HAP-1 (cell line): ENCODE data around the gene TRIM41.
"Not testable (repeated sequence)": the region's sequence is repeated elsewhere in the genome, so short reads cannot be mapped to it uniquely, and the experiment has no call there.

ENCODE experiments used
- DNase-seq, 2 experiments: peaks; one replicate each; pipeline ENCODE4 v3.0.0-alpha.2; 2016 to 2020; ENCODE audit warnings: low spot score in 2 of 2
- H3K27me3 ChIP-seq: fragments of 250-450 bp; sonication (Bioruptor Pico); 2 replicates; pipeline ENCODE4 v1.5.1; 2020; ENCODE audit warnings: low read depth, mild to moderate bottlenecking, moderate library complexity
- H3K36me3 ChIP-seq: fragments of 250-450 bp; sonication (Bioruptor Pico); replicated peaks from 2 replicates; pipeline ENCODE4 v1.5.1; 2020; ENCODE audit warnings: mild to moderate bottlenecking
- H3K4me1 ChIP-seq: fragments of 250-450 bp; sonication (Bioruptor Pico); 2 replicates; pipeline ENCODE4 v1.5.1; 2020; ENCODE audit warnings: mild to moderate bottlenecking
- H3K4me3 ChIP-seq: fragments of 250-450 bp; sonication (Bioruptor Pico); 2 replicates; pipeline ENCODE4 v1.5.1; 2020; ENCODE audit warnings: mild to moderate bottlenecking, moderate library complexity
- H3K9me3 ChIP-seq: fragments of 250-450 bp; sonication (Bioruptor Pico); 2 replicates; pipeline ENCODE4 v1.5.1; 2020; ENCODE audit warnings: mild to moderate bottlenecking, moderate library complexity
- in situ Hi-C: fragments of 300-500 bp; cut with MboI; formaldehyde crosslinking; loops from 3 replicates; pipeline ENCODE4 v1.14.3; 2020; ENCODE audit warnings: low sequenced_read_pairs, inconsistent platforms, mixed read lengths

TRIM41 gene

DNA sequence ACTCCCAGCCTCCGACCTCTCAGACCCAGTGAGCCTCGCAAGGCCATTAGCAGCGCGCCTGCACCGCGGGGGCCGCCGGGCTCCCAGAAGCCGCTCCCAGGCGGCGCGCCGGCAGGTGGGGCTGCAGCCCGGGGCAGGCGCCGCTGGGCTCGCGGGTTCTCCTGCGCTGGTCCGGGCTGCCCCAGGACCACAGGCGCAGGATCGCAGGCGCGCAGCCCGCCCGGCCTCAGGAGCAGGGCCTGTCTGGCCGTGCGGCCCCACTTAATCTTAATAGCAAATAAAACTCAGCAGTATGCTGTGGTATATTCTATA lies 50.3 kb downstream of the TRIM41 start:
- DNase-seq, H3K27me3 ChIP-seq, in situ Hi-C loops: not testable (repeated sequence)

DNA sequence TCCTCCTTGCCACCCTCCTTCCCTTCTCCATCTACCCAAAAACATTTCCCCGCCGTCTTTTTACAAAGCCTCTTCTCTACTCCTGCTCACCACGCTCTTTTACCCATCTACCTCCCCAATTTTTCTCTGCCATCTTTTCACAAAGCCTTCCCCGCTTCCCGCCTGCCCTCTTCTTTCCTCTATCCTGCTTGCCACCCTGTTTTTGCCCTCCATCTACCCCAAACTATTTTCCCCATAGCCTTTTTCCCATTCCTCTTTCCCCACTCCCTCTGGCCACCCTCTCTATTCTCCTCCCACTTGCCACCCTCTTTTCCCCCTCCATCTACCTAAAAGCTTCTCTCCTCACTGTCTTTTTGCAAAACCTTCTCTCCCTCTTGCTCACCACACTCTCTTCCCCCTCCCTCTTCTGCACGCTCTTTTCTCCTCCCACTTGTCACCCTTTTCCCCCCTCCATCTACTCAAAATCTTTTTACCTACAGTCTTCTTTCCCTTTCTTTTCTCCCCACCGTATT lies 57.2 kb downstream of the TRIM41 start:
- no peaks in the 10 kb centered on the region for H3K9me3 ChIP-seq
- in situ Hi-C loops = no loop called here
- no peak for DNase-seq
- no peaks in the 10 kb centered on the region for H3K27me3 ChIP-seq
- H3K4me3 ChIP-seq = no peak overlapping the region
- no peaks in the 10 kb centered on the region for H3K36me3 ChIP-seq
- no peaks in the 10 kb centered on the region for H3K4me1 ChIP-seq

More for the DNA sequence above, 50.3 kb downstream of the TRIM41 start:
- not testable (repeated sequence) for H3K36me3 ChIP-seq, H3K4me3 ChIP-seq, H3K4me1 ChIP-seq, H3K9me3 ChIP-seq

DNA sequence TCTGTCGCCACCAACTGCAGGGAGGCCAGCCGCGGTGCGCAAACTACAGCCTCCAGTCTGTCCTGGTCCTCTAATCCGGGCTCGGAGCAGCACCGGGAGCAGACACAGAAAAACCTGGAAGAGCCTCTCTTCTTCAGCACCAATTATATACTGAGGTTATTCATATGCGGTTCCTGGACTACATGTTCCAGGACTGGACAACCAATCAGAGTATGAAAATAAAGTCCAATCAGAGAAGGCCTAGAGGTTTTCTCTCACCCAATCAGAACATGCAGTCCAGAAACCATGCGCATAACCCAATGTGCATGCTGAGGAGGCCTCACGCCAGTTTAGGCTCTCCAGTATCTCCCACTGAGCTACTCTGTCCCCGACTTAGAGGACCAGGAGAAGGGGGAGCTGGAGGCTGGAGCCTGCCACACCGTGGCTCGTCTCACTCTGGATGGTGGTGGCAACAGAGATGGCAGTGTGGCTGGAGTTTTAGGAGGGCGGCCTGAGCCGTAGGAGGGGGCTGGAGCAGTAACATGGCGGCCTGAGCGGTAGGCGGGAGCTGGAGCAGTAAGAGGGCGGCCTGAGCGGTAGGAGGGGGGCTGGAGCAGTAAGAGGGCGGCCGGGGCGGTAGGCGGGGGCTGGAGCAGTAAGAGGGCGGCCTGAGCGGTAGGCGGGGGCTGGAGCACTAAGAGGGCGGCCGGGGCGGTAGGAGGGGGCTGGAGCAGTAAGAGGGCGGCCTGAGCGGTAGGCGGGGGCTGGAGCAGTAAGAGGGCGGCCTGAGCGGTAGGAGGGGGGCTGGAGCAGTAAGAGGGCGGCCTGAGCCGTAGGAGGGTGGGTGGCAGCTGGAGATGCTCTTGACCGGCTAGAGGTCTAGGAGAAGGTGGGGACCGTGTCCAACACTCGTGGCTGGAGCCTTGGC lies 58.2 kb downstream of the TRIM41 start:
- Histone ChIP-seq H3K36me3 (no peaks in the 10 kb centered on the region), H3K27me3 (no peaks in the 10 kb centered on the region), H3K4me3 (no peak overlapping the region), H3K4me1 (no peaks in the 10 kb centered on the region), H3K9me3 (no peaks in the 10 kb centered on the region)
- in situ Hi-C loops = no loop called here
- DNase-seq = no peak

DNA sequence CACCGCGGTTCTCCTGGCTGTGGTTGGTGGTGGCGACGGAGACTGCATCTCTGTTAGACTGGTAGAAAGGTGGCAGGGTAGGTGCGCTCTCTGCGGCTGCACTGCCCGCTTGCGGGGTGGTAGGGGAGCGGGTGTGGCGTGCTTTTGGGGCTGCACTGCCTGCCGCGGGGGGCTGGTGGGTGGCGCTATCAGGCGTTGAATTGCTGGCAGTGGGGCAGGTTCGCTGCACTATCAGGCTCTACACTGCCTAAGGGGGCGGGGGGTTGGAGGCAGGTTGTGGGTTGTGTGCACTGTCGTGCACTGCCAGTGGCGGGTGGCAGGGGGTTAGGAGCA lies 58.9 kb downstream of the TRIM41 start:
- no peak overlapping the region for H3K4me3 ChIP-seq
- DNase-seq = no peak
- in situ Hi-C loops = no loop called here

DNA sequence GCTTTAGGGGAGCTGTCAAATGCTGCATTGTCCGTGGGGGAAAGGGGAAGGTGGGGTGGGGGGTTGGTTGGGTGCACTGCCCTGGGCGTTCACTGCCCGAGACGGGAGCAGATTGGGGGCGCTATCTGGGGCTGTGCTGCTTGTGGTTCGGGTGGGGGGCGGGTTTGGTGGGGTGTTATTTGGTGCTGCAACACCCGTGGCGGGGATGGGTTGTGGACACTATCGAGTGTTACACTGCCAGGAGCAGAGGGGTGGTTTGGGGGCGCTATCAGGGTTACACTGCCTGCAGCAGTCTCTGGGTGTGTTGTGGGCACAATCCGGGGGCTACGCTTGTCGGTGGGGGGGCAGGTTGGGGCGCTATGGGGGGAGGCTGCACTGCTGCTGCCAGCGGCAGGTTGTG lies 59.3 kb downstream of the TRIM41 start:
- DNase-seq, H3K4me1 ChIP-seq, H3K9me3 ChIP-seq, H3K36me3 ChIP-seq, H3K4me3 ChIP-seq, in situ Hi-C loops, H3K27me3 ChIP-seq: not testable (repeated sequence)

More for the DNA sequence above, 58.9 kb downstream of the TRIM41 start:
- H3K9me3 ChIP-seq = no peaks in the 10 kb centered on the region
- H3K27me3 ChIP-seq = no peaks in the 10 kb centered on the region
- no peaks in the 10 kb centered on the region for H3K36me3 ChIP-seq
- H3K4me1 ChIP-seq = no peaks in the 10 kb centered on the region

DNA sequence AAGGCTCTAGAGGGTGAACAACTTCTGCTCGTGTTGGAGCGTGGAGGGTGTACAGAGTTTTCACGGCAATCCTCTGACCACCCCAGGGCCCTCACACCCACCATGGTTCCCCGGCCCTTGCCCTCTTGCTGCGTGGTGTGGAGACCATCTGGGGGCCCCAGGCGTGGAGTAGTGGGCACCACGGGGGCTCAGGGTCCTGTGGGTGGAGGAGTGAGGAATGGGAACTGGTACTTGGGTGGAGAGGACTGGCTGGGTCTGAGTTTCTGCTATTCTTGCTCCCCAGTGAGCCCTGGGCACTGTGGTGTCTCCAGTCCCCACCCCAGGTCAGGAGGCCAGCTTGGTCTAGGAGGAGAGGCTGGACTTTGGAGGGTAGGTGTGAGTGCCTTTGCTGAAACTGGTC lies 59.8 kb downstream of the TRIM41 start:
- in situ Hi-C loops = no loop called here
- H3K36me3 ChIP-seq = no peaks in the 10 kb centered on the region
- no peaks in the 10 kb centered on the region for H3K4me1 ChIP-seq
- no peaks in the 10 kb centered on the region for H3K9me3 ChIP-seq
- no peaks in the 10 kb centered on the region for H3K27me3 ChIP-seq
- no peak overlapping the region for H3K4me3 ChIP-seq
- no peak for DNase-seq

DNA sequence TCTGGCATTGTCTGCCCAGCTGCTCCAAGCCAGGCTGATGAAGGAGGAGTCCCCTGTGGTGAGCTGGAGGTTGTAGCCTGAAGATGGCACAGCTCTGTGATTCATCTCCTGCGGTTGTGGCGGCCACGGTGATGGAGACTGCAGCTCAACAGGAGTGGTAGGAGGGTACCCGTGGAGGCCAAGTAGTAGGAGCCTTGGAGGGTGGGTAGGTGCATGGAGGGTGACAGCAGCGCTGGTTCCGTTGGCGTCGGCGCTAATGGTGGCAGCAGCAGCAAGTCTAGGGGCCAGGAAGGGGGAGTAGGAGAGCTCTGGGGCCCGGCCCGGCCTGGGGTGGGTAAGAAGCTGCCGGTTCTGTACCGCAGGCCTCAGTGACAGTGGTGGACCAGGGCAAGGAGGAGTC lies 60.3 kb downstream of the TRIM41 start:
- DNase-seq = no peak
- in situ Hi-C loops = no loop called here
- H3K4me1 ChIP-seq = no peaks in the 10 kb centered on the region
- H3K27me3 ChIP-seq = no peaks in the 10 kb centered on the region
- no peak overlapping the region for H3K4me3 ChIP-seq
- H3K9me3 ChIP-seq = no peaks in the 10 kb centered on the region
- H3K36me3 ChIP-seq = no peaks in the 10 kb centered on the region

DNA sequence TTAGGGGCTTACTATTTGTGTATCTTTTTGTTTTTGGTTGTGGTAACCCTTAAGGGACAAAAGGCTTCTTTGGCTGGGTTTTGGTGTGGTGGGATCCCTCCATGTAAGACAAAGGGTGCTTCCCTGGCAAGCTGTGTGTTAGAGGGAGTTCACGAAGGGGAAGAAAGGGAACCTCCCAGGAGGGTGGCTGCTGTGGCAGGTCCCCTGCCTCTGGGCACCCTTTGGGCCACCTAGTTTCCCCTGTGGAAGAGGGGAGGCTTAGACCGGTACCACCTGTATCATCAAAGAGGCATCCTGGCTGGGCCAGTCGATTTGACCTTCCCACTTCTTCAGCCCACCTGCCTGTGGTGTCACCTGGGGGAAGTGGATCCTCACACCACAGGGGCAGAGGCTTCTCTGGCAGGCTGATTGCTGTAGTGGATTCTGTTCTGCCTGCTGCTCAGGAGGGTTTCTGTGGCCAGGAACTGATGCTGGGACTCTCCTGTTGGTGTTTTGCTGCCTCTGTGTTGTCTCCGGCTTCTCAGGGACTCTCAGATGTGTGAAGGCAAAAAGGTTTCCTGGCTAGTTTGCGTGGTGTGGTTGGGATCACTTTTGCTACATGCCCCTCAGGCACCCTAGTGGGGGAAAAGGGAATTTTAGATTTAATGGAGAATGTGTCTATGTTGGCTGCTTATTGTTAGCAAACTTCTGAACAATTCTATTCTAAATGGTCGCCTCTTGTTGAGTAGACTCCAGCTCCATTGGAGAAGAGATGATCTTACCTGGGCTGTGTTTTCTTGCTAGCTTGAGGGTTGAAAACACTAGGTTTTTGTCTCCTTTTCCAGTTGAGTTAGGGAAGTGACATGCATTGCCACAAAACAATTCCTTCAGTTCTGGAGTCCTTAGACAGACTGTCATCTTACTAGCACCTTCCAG lies 61.0 kb downstream of the TRIM41 start:
- H3K4me1 ChIP-seq, H3K36me3 ChIP-seq, H3K9me3 ChIP-seq, H3K27me3 ChIP-seq, H3K4me3 ChIP-seq, in situ Hi-C loops, DNase-seq: not testable (repeated sequence)
